ENCODE measurements around the gene EXOC6B. TPM values are rescaled to one million over a fixed set of nuclear protein-coding genes. Genes with fewer than 3 reads are reported as not detected.

The EXOC6B gene
- total and polyA plus RNA-seq, 8 donors = 3.4 to 57.2 (median 27.1) TPM

GRCh38 chr2:72796766-72797165 is 29.1 kb downstream of the EXOC6B start:
- no peaks in the 10 kb centered on the region for H3K9me3 ChIP-seq
- intact Hi-C loops (cut with DNase I; ENCODE audit: low total_unique reads) = no loop called here
- no peaks in the 10 kb centered on the region for H3K36me3 ChIP-seq
- no peaks in the 10 kb centered on the region for H3K27me3 ChIP-seq
- no peak overlapping the region for H3K27ac ChIP-seq
- no peak for DNase-seq
- no peak overlapping the region for H3K4me3 ChIP-seq
- H3K4me1 ChIP-seq = peaks cover 0 to 16% (median 8%) of the 10 kb centered on the region in 4 donors
- TF ChIP-seq POLR2A (IDR thresholded peaks at IDR 0.05) = no peak
- no peak for TF ChIP-seq CTCF (IDR thresholded peaks at IDR 0.05)
- no peak for TF ChIP-seq EP300 (IDR thresholded peaks at IDR 0.05)

GRCh38 chr2:72794572-72794971 is 31.3 kb downstream of the EXOC6B start:
- no peak for DNase-seq
- H3K4me3 ChIP-seq = no peak overlapping the region
- WGBS, 5 donors = 31 to 60% (median 39%) methylated on average over 1 of the region's 1 CpG
- no peaks in the 10 kb centered on the region for H3K9me3 ChIP-seq
- TF ChIP-seq EP300 (IDR thresholded peaks at IDR 0.05) = no peak
- no peak for TF ChIP-seq CTCF (IDR thresholded peaks at IDR 0.05)
- no peak for TF ChIP-seq POLR2A (IDR thresholded peaks at IDR 0.05)
- TF ChIP-seq POLR2AphosphoS5 (IDR thresholded peaks at IDR 0.05) = no peak
- intact Hi-C loops (cut with DNase I; ENCODE audit: low total_unique reads) = no loop called here
- no peaks in the 10 kb centered on the region for H3K27me3 ChIP-seq
- H3K36me3 ChIP-seq = no peaks in the 10 kb centered on the region
- peaks cover 0 to 16% (median 9%) of the 10 kb centered on the region in 4 donors for H3K4me1 ChIP-seq
- H3K27ac ChIP-seq = no peak overlapping the region

- intact Hi-C loops (cut with DNase I; ENCODE audit: low total_unique reads) = no loop called here
- TF ChIP-seq POLR2AphosphoS5 (IDR thresholded peaks at IDR 0.05) (no peak), EP300 (IDR thresholded peaks at IDR 0.05) (no peak), POLR2A (IDR thresholded peaks at IDR 0.05) (no peak), CTCF (IDR thresholded peaks at IDR 0.05) (no peak)
- Histone ChIP-seq H3K4me1 (peaks cover 0 to 19% (median 12%) of the 10 kb centered on the region in 4 donors), H3K27me3 (no peaks in the 10 kb centered on the region), H3K9me3 (no peaks in the 10 kb centered on the region), H3K36me3 (no peaks in the 10 kb centered on the region), H3K4me3 (no peak overlapping the region), H3K27ac (no peak overlapping the region)
- no peak for DNase-seq
- WGBS, 5 donors = 59 to 70% (median 68%) methylated on average over 3 of the region's 3 CpGs
Measured at GRCh38 chr2:72793798-72794440, 31.9 kb downstream of the EXOC6B start.

- Histone ChIP-seq H3K27ac (no peak overlapping the region), H3K36me3 (no peaks in the 10 kb centered on the region), H3K4me3 (no peak overlapping the region), H3K27me3 (no peaks in the 10 kb centered on the region), H3K9me3 (no peaks in the 10 kb centered on the region), H3K4me1 (peaks cover 0 to 13% (median 7%) of the 10 kb centered on the region in 4 donors)
- TF ChIP-seq POLR2A (IDR thresholded peaks at IDR 0.05) (no peak), CTCF (IDR thresholded peaks at IDR 0.05) (no peak), EP300 (IDR thresholded peaks at IDR 0.05) (no peak), POLR2AphosphoS5 (IDR thresholded peaks at IDR 0.05) (no peak)
- no peak for DNase-seq
- WGBS, 5 donors = 86 to 95% (median 89%) methylated on average over 1 of the region's 1 CpG
- intact Hi-C loops (cut with DNase I; ENCODE audit: low total_unique reads) = no loop called here
Measured at GRCh38 chr2:72789241-72789640, 36.6 kb downstream of the EXOC6B start.

Measured in stomach (tissue), 9 donors.